Mononuclear cell (primary cell): ENCODE measurements around the gene LY6G5C. TPM values are rescaled to one million over a fixed set of nuclear protein-coding genes. Genes with fewer than 3 reads are reported as not detected.

ENCODE experiments used
- H3K27me3 ChIP-seq: 2 replicates; pipeline ENCODE4 v1.6.0; 2011; ENCODE audit warnings: low read length, control low read depth; ENCODE audit not compliant: insufficient read depth
- H3K4me1 ChIP-seq: 2 replicates; pipeline ENCODE4 v1.5.1; 2011; ENCODE audit warnings: mild to moderate bottlenecking, low read length, control low read depth; ENCODE audit not compliant: insufficient read depth
- H3K4me3 ChIP-seq: 2 replicates; pipeline ENCODE4 v1.5.1; 2011; ENCODE audit warnings: mild to moderate bottlenecking, low read length, moderate library complexity
- H3K9me3 ChIP-seq: 2 replicates; pipeline ENCODE4 v1.5.1; 2011; ENCODE audit warnings: low read depth, mild to moderate bottlenecking, control low read depth, low read length
- total RNA-seq: library from RNA; depleted of rRNA; stranded (reverse); fragments of >200 nt; gene quantifications from one replicate; pipeline ENCODE4 v1.2.3, GENCODE V29; 2012

The LY6G5C gene
- 1.2 TPM for total RNA-seq

GRCh38 chr6:31680226-31681134, at the start of gene LY6G5C:
Gene LY6G5C (minus strand): TSS chr6:31681067. CDS start chr6:31680373, 694 bp downstream.
- Histone ChIP-seq H3K4me1 (peaks cover 28% of the 10 kb centered on the region), H3K9me3 (no peaks in the 10 kb centered on the region), H3K4me3 (peak within 1 kb of the TSS; percentile 45), H3K27me3 (no peaks in the 10 kb centered on the region)

GRCh38 chr6:31729979-31730630, 49.2 kb upstream of the LY6G5C start:
- peaks cover 85% of the 10 kb centered on the region for H3K4me1 ChIP-seq
- peak overlapping the region; percentile 73 for H3K4me3 ChIP-seq
- no peaks in the 10 kb centered on the region for H3K9me3 ChIP-seq
- no peaks in the 10 kb centered on the region for H3K27me3 ChIP-seq

GRCh38 chr6:31729515-31729978, 48.7 kb upstream of the LY6G5C start:
- no peaks in the 10 kb centered on the region for H3K9me3 ChIP-seq
- peak overlapping the region; percentile 73 for H3K4me3 ChIP-seq
- no peaks in the 10 kb centered on the region for H3K27me3 ChIP-seq
- peaks cover 83% of the 10 kb centered on the region for H3K4me1 ChIP-seq

- peaks cover 77% of the 10 kb centered on the region for H3K4me1 ChIP-seq
- no peaks in the 10 kb centered on the region for H3K27me3 ChIP-seq
- no peaks in the 10 kb centered on the region for H3K9me3 ChIP-seq
- peak within 1 kb of the TSS; percentile 73 for H3K4me3 ChIP-seq
These were observed 48.1 kb upstream of the LY6G5C start, which contains the start of gene DDAH2 for GRCh38 chr6:31728767-31729514. Gene DDAH2 (minus strand): TSS chr6:31729299. CDS start chr6:31729161, 138 bp downstream.

- Histone ChIP-seq H3K27me3 (no peaks in the 10 kb centered on the region), H3K4me1 (peaks cover 71% of the 10 kb centered on the region), H3K9me3 (no peaks in the 10 kb centered on the region), H3K4me3 (no peak overlapping the region)
These were observed 47.1 kb upstream of the LY6G5C start for GRCh38 chr6:31727717-31728671.

GRCh38 chr6:31727034-31727716, 46.3 kb upstream of the LY6G5C start:
- H3K27me3 ChIP-seq = no peaks in the 10 kb centered on the region
- no peak overlapping the region for H3K4me3 ChIP-seq
- no peaks in the 10 kb centered on the region for H3K9me3 ChIP-seq
- H3K4me1 ChIP-seq = peaks cover 64% of the 10 kb centered on the region

- H3K4me3 ChIP-seq = no peak overlapping the region
- no peaks in the 10 kb centered on the region for H3K9me3 ChIP-seq
- H3K27me3 ChIP-seq = no peaks in the 10 kb centered on the region
- peaks cover 56% of the 10 kb centered on the region for H3K4me1 ChIP-seq
These were observed 44.9 kb upstream of the LY6G5C start for GRCh38 chr6:31725502-31726350.

- no peaks in the 10 kb centered on the region for H3K9me3 ChIP-seq
- H3K4me1 ChIP-seq = peaks cover 40% of the 10 kb centered on the region
- no peak overlapping the region for H3K4me3 ChIP-seq
- H3K27me3 ChIP-seq = no peaks in the 10 kb centered on the region
These were observed 43.3 kb upstream of the LY6G5C start for GRCh38 chr6:31723980-31724691.

GRCh38 chr6:31723245-31723979, 42.5 kb upstream of the LY6G5C start, which contains the start of gene MPIG6B:
Gene MPIG6B (plus strand): TSS chr6:31723373. CDS start chr6:31723384, 11 bp downstream.
- Histone ChIP-seq H3K4me3 (no peak within 1 kb of the TSS), H3K27me3 (no peaks in the 10 kb centered on the region), H3K4me1 (peaks cover 33% of the 10 kb centered on the region), H3K9me3 (no peaks in the 10 kb centered on the region)

GRCh38 chr6:31722173-31722572, 41.3 kb upstream of the LY6G5C start:
- Histone ChIP-seq H3K4me3 (no peak overlapping the region), H3K9me3 (no peaks in the 10 kb centered on the region), H3K27me3 (no peaks in the 10 kb centered on the region), H3K4me1 (peaks cover 21% of the 10 kb centered on the region)

- no peak within 1 kb of the TSS for H3K4me3 ChIP-seq
- peaks cover 14% of the 10 kb centered on the region for H3K4me1 ChIP-seq
- H3K9me3 ChIP-seq = no peaks in the 10 kb centered on the region
- H3K27me3 ChIP-seq = no peaks in the 10 kb centered on the region
These were observed 40.6 kb upstream of the LY6G5C start, which contains the start of gene LY6G6C for GRCh38 chr6:31721351-31722020. Gene LY6G6C (minus strand): TSS chr6:31721746. CDS start chr6:31721679, 67 bp downstream.
